ENCODE results near the gene FBXO31. TPM values are rescaled to one million over a fixed set of nuclear protein-coding genes. Genes with fewer than 3 reads are reported as not detected.

FBXO31 gene
- total and polyA plus RNA-seq, 2 donors from 2014 or later: 12.5 to 34.9 TPM

DNA sequence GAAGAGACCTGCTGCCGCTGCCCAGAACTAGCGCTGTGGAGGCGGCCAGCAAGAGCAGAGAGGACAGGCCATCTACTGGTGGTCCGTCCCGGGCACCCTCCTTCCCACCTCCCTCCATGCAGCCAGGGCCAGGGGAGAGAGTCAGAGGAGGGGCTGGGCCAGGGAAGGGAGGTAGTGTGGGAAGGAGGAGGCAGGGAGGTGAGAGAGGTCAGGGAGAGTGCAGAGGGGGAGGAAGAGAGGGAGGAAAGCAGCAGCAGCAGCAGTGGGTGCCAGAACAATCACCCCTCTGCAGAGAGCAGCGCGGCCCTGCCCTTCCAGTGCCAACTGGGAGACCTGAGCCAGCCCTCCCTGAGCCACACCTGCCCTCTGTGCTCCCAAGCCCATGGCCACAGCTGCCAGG lies 73.0 kb downstream of the FBXO31 start:
- peak in 2 of 5 donors; percentile 15 to 47 for DNase-seq
- FAIRE-seq: no peak
- Histone ChIP-seq H3K4me1 (ENCODE audit: control insufficient read depth in 2 of 3, insufficient read depth in 2 of 3, low read depth in 1 of 3, low read length in 3 of 3) (no peaks in the 10 kb centered on the region), H3K9ac (ENCODE audit: low read length in 3 of 3) (no peak overlapping the region), H3K4me3 (ENCODE audit: low read length in 3 of 3) (no peak overlapping the region), H3K27ac (ENCODE audit: low read depth in 2 of 2, low read length in 2 of 2) (no peak overlapping the region), H3K27me3 (ENCODE audit: control insufficient read depth, insufficient read depth, low read length) (no peaks in the 10 kb centered on the region), H3K36me3 (ENCODE audit: control insufficient read depth in 2 of 3, insufficient read depth in 3 of 3, low read length in 3 of 3) (no peaks in the 10 kb centered on the region), H3K9me3 (ENCODE audit: control insufficient read depth in 2 of 3, insufficient read depth in 1 of 3, low read length in 3 of 3) (peaks cover 0 to 5% (median 0%) of the 10 kb centered on the region in 3 donors)
- TF ChIP-seq, protein P1, sequence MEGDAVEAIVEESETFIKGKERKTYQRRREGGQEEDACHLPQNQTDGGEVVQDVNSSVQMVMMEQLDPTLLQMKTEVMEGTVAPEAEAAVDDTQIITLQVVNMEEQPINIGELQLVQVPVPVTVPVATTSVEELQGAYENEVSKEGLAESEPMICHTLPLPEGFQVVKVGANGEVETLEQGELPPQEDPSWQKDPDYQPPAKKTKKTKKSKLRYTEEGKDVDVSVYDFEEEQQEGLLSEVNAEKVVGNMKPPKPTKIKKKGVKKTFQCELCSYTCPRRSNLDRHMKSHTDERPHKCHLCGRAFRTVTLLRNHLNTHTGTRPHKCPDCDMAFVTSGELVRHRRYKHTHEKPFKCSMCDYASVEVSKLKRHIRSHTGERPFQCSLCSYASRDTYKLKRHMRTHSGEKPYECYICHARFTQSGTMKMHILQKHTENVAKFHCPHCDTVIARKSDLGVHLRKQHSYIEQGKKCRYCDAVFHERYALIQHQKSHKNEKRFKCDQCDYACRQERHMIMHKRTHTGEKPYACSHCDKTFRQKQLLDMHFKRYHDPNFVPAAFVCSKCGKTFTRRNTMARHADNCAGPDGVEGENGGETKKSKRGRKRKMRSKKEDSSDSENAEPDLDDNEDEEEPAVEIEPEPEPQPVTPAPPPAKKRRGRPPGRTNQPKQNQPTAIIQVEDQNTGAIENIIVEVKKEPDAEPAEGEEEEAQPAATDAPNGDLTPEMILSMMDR (IDR thresholded peaks at IDR 0.05; ENCODE audit: borderline replicate concordance, extremely low read depth, insufficient read depth): no peak
- intact Hi-C loops (cut with DNase I): no loop called here

DNA sequence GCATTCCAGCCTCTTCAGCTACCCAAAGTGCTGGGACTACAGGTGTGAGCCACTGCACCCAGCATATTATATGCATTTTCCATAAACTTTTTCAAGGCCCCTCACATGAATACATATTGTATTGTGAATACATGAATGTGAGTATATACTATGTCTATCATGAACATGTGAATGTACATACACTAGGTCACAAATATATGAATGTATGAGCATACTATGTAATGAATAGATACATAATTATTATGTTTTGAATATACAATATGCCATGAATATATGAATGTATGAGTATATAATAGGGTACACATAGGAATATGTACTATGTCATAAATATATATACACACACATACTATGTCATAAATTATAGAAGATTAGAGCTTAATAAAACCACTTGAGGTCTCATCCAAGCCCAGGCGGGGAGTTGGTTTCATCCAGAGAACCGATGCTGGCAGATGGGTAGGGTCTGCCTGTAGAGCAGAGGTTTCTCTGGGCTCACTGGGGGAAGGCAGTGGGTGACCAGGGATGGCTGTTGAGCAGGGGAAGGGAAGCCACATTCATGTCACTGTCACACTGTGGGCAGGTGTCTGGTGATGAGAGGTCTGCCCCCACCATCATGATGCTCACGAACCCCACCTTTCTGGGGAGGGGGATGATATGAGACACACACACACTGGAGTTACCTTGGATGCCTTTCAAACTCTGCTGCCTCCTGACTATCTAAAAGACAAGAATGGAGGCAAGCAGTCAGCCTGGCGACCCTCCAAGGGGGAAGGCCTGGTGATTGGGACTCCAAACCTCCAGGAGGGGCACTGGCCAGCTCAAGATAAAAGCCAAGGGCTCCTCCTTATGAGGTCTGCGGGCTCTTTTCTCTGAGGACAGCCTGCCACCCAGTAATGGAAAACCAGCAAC lies 73.7 kb downstream of the FBXO31 start:
- no peak for FAIRE-seq
- intact Hi-C loops (cut with DNase I): no loop called here

DNA sequence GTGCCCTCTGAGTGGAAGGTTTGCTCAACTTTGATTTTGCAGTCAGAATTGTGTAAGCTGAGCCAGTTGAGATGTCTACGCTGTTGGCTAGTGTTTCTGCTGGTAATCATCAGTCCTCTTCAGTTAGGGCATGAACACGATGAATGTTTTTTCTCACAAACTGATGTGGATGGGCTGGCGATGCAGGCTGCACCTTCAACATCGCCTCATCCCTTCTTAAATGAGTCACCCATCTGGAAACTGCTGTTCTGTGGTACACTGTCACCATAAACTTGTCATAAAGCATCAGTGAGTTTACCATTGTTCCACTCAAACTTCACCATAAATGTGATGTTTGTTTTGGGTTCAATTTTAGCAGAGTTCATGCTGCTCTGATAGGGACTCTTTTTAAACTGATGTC lies 74.8 kb downstream of the FBXO31 start:
- no peak overlapping the region for H3K4me3 ChIP-seq (ENCODE audit: low read length in 3 of 3)
- intact Hi-C loops (cut with DNase I): no loop called here
- no peaks in the 10 kb centered on the region for H3K27me3 ChIP-seq (ENCODE audit: control insufficient read depth, insufficient read depth, low read length)
- peaks cover 0 to 5% (median 0%) of the 10 kb centered on the region in 3 donors for H3K9me3 ChIP-seq (ENCODE audit: control insufficient read depth in 2 of 3, insufficient read depth in 1 of 3, low read length in 3 of 3)
- H3K27ac ChIP-seq (ENCODE audit: low read depth in 2 of 2, low read length in 2 of 2): no peak overlapping the region
- FAIRE-seq (no peak), DNase-seq (no peak)
- H3K9ac ChIP-seq (ENCODE audit: low read length in 3 of 3): no peak overlapping the region
- no peaks in the 10 kb centered on the region for H3K36me3 ChIP-seq (ENCODE audit: control insufficient read depth in 2 of 3, insufficient read depth in 3 of 3, low read length in 3 of 3)
- H3K4me1 ChIP-seq (ENCODE audit: control insufficient read depth in 2 of 3, insufficient read depth in 2 of 3, low read depth in 1 of 3, low read length in 3 of 3): no peaks in the 10 kb centered on the region
- TF ChIP-seq, protein P1 (IDR thresholded peaks at IDR 0.05; ENCODE audit: borderline replicate concordance, extremely low read depth, insufficient read depth): no peak

More for the DNA sequence above, 73.7 kb downstream of the FBXO31 start:
- Histone ChIP-seq H3K4me3 (ENCODE audit: low read length in 3 of 3) (no peak overlapping the region), H3K27me3 (ENCODE audit: control insufficient read depth, insufficient read depth, low read length) (no peaks in the 10 kb centered on the region), H3K4me1 (ENCODE audit: control insufficient read depth in 2 of 3, insufficient read depth in 2 of 3, low read depth in 1 of 3, low read length in 3 of 3) (no peaks in the 10 kb centered on the region), H3K36me3 (ENCODE audit: control insufficient read depth in 2 of 3, insufficient read depth in 3 of 3, low read length in 3 of 3) (no peaks in the 10 kb centered on the region), H3K9ac (ENCODE audit: low read length in 3 of 3) (no peak overlapping the region), H3K9me3 (ENCODE audit: control insufficient read depth in 2 of 3, insufficient read depth in 1 of 3, low read length in 3 of 3) (peaks cover 0 to 5% (median 0%) of the 10 kb centered on the region in 3 donors), H3K27ac (ENCODE audit: low read depth in 2 of 2, low read length in 2 of 2) (no peak overlapping the region)
- DNase-seq: no peak
- TF ChIP-seq, protein P1 (IDR thresholded peaks at IDR 0.05; ENCODE audit: borderline replicate concordance, extremely low read depth, insufficient read depth): no peak

All from kidney (tissue), 14 donors.